H9 (cell line): ENCODE data around the gene KIFC3. TPM values are rescaled to one million over a fixed set of nuclear protein-coding genes. Genes with fewer than 3 reads are reported as not detected.

ENCODE experiments used
- DNase-seq: peaks from one replicate; pipeline ENCODE4 v3.0.0-alpha.2; 2017
- H2AFZ ChIP-seq: one replicate; pipeline ENCODE4 v1.6.1; 2013; ENCODE audit warnings: mild to moderate bottlenecking, low read length, control low read depth, moderate library complexity
- H2AK5ac ChIP-seq: 2 replicates; pipeline ENCODE4 v1.6.1; 2013; ENCODE audit warnings: low read length, control low read depth, mixed read lengths; ENCODE audit not compliant: insufficient read length
- H2BK120ac ChIP-seq: one replicate; pipeline ENCODE4 v1.6.1; 2013; ENCODE audit warnings: low read depth, mild to moderate bottlenecking, low read length, control low read depth, inconsistent platforms; ENCODE audit not compliant: poor library complexity, severe bottlenecking
- H2BK12ac ChIP-seq: 2 replicates; pipeline ENCODE4 v1.6.1; 2013; ENCODE audit warnings: low read length, control low read depth, mixed read lengths, low read depth; ENCODE audit not compliant: insufficient read length
- H2BK15ac ChIP-seq: 2 replicates; pipeline ENCODE4 v1.6.1; 2013; ENCODE audit warnings: low read depth, low read length, control low read depth
- H2BK20ac ChIP-seq: one replicate; pipeline ENCODE4 v1.6.1; 2013; ENCODE audit warnings: low read depth, mild to moderate bottlenecking, low read length, control low read depth, inconsistent platforms; ENCODE audit not compliant: poor library complexity, severe bottlenecking
- H2BK5ac ChIP-seq: 2 replicates; pipeline ENCODE4 v1.6.1; 2013; ENCODE audit warnings: low read length, control low read depth, mixed read lengths; ENCODE audit not compliant: insufficient read length
- H3K14ac ChIP-seq: 2 replicates; pipeline ENCODE4 v1.6.1; 2013; ENCODE audit warnings: low read length, control low read depth; ENCODE audit not compliant: insufficient read depth
- H3K18ac ChIP-seq: 2 replicates; pipeline ENCODE4 v1.6.1; 2013; ENCODE audit warnings: low read depth, mild to moderate bottlenecking, mixed read lengths, low read length, control low read depth; ENCODE audit not compliant: insufficient read length
- H3K23ac ChIP-seq: 2 replicates; pipeline ENCODE4 v1.6.1; 2013; ENCODE audit warnings: low read length, control low read depth, mixed read lengths, low read depth; ENCODE audit not compliant: insufficient read length
- H3K23me2 ChIP-seq: 2 replicates; pipeline ENCODE4 v1.6.1; 2013; ENCODE audit warnings: low read depth, mild to moderate bottlenecking, mixed read lengths, low read length, control low read depth; ENCODE audit not compliant: insufficient read length, poor library complexity, severe bottlenecking
- H3K27ac ChIP-seq: 2 replicates; pipeline ENCODE4 v1.5.1; 2013; ENCODE audit warnings: low read length, control low read depth, mixed read lengths, low read depth; ENCODE audit not compliant: insufficient read length
- H3K27me3 ChIP-seq: 2 replicates; pipeline ENCODE4 v1.6.1; 2013; ENCODE audit warnings: low read length, control low read depth, inconsistent platforms; ENCODE audit not compliant: insufficient read depth
- H3K4ac ChIP-seq: 2 replicates; pipeline ENCODE4 v1.6.1; 2013; ENCODE audit warnings: low read depth, mild to moderate bottlenecking, control low read depth, inconsistent platforms, low read length, moderate library complexity
- H3K4me1 ChIP-seq: 2 replicates; pipeline ENCODE4 v1.6.1; 2013; ENCODE audit warnings: low read length, control low read depth, inconsistent platforms; ENCODE audit not compliant: insufficient read depth
- H3K4me2 ChIP-seq: 2 replicates; pipeline ENCODE4 v1.6.1; 2013; ENCODE audit warnings: low read length, control low read depth, mixed read lengths; ENCODE audit not compliant: insufficient read length, insufficient read depth
- H3K56ac ChIP-seq: 2 replicates; pipeline ENCODE4 v1.6.1; 2013; ENCODE audit warnings: low read depth, mild to moderate bottlenecking, mixed read lengths, low read length, control low read depth; ENCODE audit not compliant: insufficient read length
- H3K79me1 ChIP-seq: 2 replicates; pipeline ENCODE4 v1.6.1; 2013; ENCODE audit warnings: low read depth, mild to moderate bottlenecking, moderate library complexity, low read length, control low read depth, inconsistent platforms; ENCODE audit not compliant: insufficient read depth, poor library complexity, severe bottlenecking
- H3K79me2 ChIP-seq: 2 replicates; pipeline ENCODE4 v1.6.1; 2013; ENCODE audit warnings: low read length, control low read depth, inconsistent platforms; ENCODE audit not compliant: insufficient read depth
- H3K9ac ChIP-seq: 2 replicates; pipeline ENCODE4 v1.6.1; 2013; ENCODE audit warnings: low read length, control low read depth, mixed read lengths; ENCODE audit not compliant: insufficient read length; ENCODE audit errors: extremely low read depth
- H3K9me3 ChIP-seq: one replicate; pipeline ENCODE4 v1.6.1; 2013; ENCODE audit warnings: low read depth, low read length, inconsistent platforms; ENCODE audit not compliant: control insufficient read depth
- H3T11ph ChIP-seq: one replicate; pipeline ENCODE4 v1.6.1; 2013; ENCODE audit warnings: mild to moderate bottlenecking, low read length, control low read depth, inconsistent platforms
- H4K20me1 ChIP-seq: one replicate; pipeline ENCODE4 v1.6.1; 2013; ENCODE audit not compliant: control insufficient read depth, insufficient read length, insufficient read depth
- H4K5ac ChIP-seq: 2 replicates; pipeline ENCODE4 v1.6.1; 2013; ENCODE audit warnings: low read depth, mild to moderate bottlenecking, mixed read lengths, low read length, control low read depth; ENCODE audit not compliant: insufficient read length
- H4K8ac ChIP-seq: replicated peaks from 2 replicates; pipeline ENCODE4 v1.6.1; 2013; ENCODE audit warnings: low read length, control low read depth, mixed read lengths, low read depth; ENCODE audit not compliant: insufficient read length
- H4K91ac ChIP-seq: 2 replicates; pipeline ENCODE4 v1.6.1; 2013; ENCODE audit warnings: low read depth, mild to moderate bottlenecking, moderate library complexity, mixed read lengths, low read length, control low read depth; ENCODE audit not compliant: insufficient read length
- H3K27ac Mint-ChIP-seq, 3 experiments: 2 replicates in 2 of 3; 3 replicates in 1 of 3; pipeline ENCODE4 v1.8.0; 2020 to 2021; ENCODE audit warnings: mixed read lengths in 3 of 3, mild to moderate bottlenecking in 1 of 3, moderate library complexity in 1 of 3
- H3K27me3 Mint-ChIP-seq: 2 replicates; pipeline ENCODE4 v1.8.0; 2021; ENCODE audit warnings: low read depth, mild to moderate bottlenecking, moderate library complexity, mixed read lengths
- H3K36me3 Mint-ChIP-seq, 3 experiments: 2 replicates in 2 of 3; 3 replicates in 1 of 3; pipeline ENCODE4 v1.8.0; 2020 to 2021; ENCODE audit warnings: low read depth in 3 of 3, mixed read lengths in 3 of 3; ENCODE audit not compliant: insufficient read depth in 1 of 3
- H3K4me1 Mint-ChIP-seq, 2 experiments: 2 replicates each; pipeline ENCODE4 v1.8.0; 2020; ENCODE audit warnings: mixed read lengths in 2 of 2
- H3K4me3 Mint-ChIP-seq, 2 experiments: 2 replicates in 1 of 2; 3 replicates in 1 of 2; pipeline ENCODE4 v1.8.0; 2020 to 2021; ENCODE audit warnings: mild to moderate bottlenecking in 2 of 2, mixed read lengths in 2 of 2, moderate library complexity in 1 of 2
- H3K9me3 Mint-ChIP-seq, 2 experiments: 2 replicates in 1 of 2; 3 replicates in 1 of 2; pipeline ENCODE4 v1.8.0; 2020; ENCODE audit warnings: mild to moderate bottlenecking in 2 of 2, mixed read lengths in 2 of 2, moderate library complexity in 1 of 2
- WGBS: extraction: QIAGEN DNeasy Blood & Tissue Kit; methylation state at CpG from one replicate; pipeline ENCODE4 v1.1.7; 2013; ENCODE audit warnings: missing lambda C conversion rate, low lambda C conversion rate, mixed read lengths; ENCODE audit not compliant: insufficient read length; ENCODE audit errors: extremely low coverage; 5-methylcytosine and 5-hydroxymethylcytosine counted together
- total RNA-seq: library from RNA; stranded (reverse); gene quantifications from 2 replicates; pipeline ENCODE4 v1.2.1, GENCODE V29; 2021
- TF ChIP-seq, protein P1 (sequence below): fragments of 200-600 bp; sonication (generic); conservative IDR thresholded peaks from 3 replicates; pipeline ENCODE4 v1.8.0; 2021; ENCODE audit warnings: antibody characterized with exemption, mild to moderate bottlenecking

The KIFC3 gene
- total RNA-seq, 1 experiment from 2014 or later: 5.0 TPM

DNA sequence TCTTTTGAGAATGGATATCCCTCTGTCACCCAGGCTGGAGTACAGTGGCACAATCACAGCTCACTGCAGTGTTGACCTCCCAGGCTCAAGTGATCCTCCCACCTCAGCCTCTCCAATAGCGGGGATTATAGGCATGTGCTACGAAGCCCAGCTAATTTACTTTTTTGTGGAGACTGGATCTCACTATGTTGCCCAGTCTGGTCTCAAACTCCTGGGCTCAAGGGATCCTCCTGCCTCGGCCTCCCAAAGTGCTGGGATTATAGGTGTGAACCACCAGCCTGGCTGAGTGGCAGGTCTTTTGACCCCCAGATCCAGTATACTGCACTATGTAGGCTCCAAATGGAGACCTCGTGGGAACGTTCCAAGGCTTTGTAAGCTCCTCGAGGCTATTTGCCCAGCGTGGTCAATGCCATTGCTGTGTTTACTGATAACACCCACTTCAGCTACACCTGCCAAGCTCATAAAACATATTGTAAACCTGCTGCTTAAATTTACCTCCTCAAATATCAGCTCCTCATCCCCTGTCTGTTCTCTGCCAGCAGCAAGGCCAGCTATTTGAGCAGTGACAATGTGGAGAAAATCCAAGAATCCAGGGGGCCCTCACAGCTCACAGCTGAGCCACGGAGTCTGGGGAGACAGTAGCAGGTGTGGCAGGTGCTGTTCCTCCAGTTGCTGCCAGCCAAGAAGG is 16.2 kb upstream of the KIFC3 start:
- peaks cover 14 to 24% of the 10 kb centered on the region in 2 experiments for H3K4me1 Mint-ChIP-seq
- no peak overlapping the region for H3K4me3 Mint-ChIP-seq
- no peaks in the 10 kb centered on the region for H3K36me3 Mint-ChIP-seq
- Histone ChIP-seq H3K4ac (no peak overlapping the region), H3K27ac (no peak overlapping the region), H2AK5ac (no peak overlapping the region), H3T11ph (no peak overlapping the region), H3K56ac (no peak overlapping the region), H2BK5ac (no peak overlapping the region), H4K8ac (no peak overlapping the region), H4K20me1 (no peaks in the 10 kb centered on the region), H3K18ac (no peak overlapping the region), H3K14ac (no peak overlapping the region), H3K23ac (no peak overlapping the region), H2BK15ac (no peak overlapping the region), H3K4me2 (no peak overlapping the region), H2BK12ac (no peak overlapping the region), H3K4me1 (peaks cover 6% of the 10 kb centered on the region; the same call in 1 of the 2 replicates), H3K9me3 (no peaks in the 10 kb centered on the region), H4K5ac (no peak overlapping the region), H2BK120ac (no peak overlapping the region), H3K79me2 (no peaks in the 10 kb centered on the region), H3K27me3 (no peaks in the 10 kb centered on the region), H3K9ac (no peak overlapping the region), H2BK20ac (no peak overlapping the region), H3K79me1 (no peaks in the 10 kb centered on the region), H3K23me2 (no peaks in the 10 kb centered on the region), H4K91ac (no peak overlapping the region), H2AFZ (no peak overlapping the region)
- H3K9me3 Mint-ChIP-seq: no peaks in the 10 kb centered on the region
- WGBS: no CpG with 5 or more reads among the region's 8 CpGs
- TF ChIP-seq, protein P1, sequence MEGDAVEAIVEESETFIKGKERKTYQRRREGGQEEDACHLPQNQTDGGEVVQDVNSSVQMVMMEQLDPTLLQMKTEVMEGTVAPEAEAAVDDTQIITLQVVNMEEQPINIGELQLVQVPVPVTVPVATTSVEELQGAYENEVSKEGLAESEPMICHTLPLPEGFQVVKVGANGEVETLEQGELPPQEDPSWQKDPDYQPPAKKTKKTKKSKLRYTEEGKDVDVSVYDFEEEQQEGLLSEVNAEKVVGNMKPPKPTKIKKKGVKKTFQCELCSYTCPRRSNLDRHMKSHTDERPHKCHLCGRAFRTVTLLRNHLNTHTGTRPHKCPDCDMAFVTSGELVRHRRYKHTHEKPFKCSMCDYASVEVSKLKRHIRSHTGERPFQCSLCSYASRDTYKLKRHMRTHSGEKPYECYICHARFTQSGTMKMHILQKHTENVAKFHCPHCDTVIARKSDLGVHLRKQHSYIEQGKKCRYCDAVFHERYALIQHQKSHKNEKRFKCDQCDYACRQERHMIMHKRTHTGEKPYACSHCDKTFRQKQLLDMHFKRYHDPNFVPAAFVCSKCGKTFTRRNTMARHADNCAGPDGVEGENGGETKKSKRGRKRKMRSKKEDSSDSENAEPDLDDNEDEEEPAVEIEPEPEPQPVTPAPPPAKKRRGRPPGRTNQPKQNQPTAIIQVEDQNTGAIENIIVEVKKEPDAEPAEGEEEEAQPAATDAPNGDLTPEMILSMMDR: no peak
- H3K27me3 Mint-ChIP-seq: peaks cover 1% of the 10 kb centered on the region; the same call in 1 of the 2 replicates
- H3K27ac Mint-ChIP-seq: no peak overlapping the region
- DNase-seq: no peak
